Measurements from ENCODE around the gene RAB30.
"Not testable (repeated sequence)": the region's sequence is repeated elsewhere in the genome, so short reads cannot be mapped to it uniquely, and the experiment has no call there.

The RAB30 gene

DNA sequence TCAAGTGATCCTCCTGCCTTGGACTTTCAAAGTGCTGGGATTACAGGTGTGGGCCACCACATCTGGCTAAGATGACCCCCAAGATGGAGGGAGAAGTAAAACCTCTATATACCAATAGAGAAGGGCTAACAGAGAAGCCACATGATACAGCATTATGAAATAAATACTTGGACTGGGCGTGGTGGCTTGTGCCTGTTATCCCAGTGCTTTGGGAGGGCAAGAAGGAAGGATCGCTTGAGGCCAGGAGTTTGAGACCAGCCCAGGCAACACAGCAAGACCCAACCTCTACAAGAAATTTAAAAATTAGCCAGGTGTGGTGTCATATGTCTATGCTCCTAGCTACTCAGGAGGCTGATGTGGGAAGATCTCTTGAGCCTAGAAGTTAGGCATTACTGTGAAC is 61.7 kb downstream of the RAB30 start:
- no peak for DNase-seq (ENCODE audit: low spot score)

DNA sequence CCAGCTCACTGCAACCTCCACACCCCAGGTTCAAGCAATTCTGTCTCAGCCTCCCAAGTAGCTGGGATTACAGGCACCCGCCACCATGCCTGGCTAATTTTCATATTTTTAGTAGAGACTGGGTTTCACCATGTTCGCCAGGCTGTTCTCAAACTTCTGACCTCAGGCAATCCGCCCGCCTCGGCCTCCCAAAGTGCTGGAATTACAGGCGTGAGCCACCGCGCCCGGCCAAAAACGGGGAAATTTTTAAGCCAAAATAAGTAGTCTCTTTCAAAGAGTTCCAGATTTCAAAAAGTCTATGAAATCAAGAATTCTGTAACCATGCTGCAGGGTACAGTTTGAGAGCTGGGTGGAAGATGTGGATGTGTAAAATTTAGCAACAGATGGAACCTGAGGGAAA is 62.6 kb downstream of the RAB30 start:
- not testable (repeated sequence) for DNase-seq (ENCODE audit: low spot score)

- DNase-seq (ENCODE audit: low spot score), result no peak
These were observed 63.1 kb downstream of the RAB30 start for GRCh38 chr11:83008581-83008923.

DNA sequence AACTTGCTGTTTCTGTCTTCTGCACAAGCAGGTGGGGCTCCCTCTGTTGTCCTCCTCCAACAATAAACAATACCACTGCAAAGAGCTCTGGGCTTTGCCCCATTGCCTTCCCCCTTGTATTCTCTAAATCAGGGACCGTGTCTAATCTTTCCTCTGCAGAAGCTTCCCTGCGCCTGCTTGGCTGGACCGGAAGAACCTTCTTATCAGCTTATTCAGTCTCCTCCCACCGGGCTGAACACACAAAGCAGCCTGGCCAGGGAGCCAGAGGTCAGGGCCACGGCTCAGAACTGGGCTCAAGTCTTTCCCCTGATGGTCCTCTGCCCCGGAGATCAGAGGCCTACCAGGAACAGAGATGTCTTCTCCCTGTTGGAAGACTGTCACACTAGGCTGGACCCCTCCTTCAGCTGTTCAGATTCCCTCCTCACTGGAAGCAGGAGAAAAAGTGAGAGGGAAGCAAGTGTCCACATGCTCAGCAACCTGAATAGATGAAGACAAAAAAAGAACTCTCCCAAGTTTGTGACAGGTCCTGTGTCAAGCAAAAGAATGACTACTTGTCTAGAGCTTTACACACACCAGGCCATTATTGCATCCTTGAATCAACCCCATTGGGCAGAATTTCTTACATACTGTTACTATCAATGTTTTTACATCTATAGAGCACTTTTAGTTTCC is 63.7 kb downstream of the RAB30 start:
- DNase-seq (ENCODE audit: low spot score), result no peak

DNA sequence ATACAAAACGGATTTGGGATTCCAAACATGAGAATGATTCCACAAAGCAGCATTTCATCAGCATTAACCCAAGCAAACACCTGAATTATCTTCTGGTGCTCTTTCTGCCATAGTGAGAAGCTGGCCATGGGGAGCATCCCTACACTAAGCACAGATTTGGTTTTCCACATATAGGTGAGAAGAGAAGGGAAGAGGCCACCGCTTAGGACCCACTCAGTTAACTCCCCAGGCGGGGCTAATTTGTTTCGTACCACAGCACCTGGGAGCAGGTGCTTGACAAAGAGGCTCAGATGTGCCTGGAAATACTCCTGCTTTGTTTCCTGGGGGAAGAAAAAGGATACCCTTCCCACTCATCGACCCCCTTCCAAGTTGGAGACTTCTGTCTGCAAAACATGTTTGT is 64.2 kb downstream of the RAB30 start:
- no peak for DNase-seq (ENCODE audit: low spot score)

DNA sequence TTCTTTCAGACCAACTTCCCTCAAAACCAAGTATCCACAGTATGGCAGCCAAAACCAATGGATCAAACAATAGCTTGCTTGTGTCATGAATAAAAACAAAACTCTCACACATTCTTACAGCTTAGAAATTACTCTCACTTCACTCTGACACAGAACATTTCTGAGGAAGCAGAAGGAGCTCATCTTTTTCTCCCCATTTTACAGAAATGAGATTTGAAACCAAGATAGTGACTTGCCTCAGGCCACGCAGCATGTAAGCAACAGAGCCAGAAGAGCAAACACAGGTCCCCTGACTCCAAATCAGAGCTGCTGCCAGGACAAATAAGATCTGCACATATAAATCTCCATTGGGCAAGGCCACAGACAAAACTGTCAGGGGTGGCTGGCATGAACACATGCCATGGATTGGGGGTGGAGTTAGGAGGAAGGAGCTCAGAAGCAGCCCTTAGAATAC is 64.8 kb downstream of the RAB30 start:
- DNase-seq (ENCODE audit: low spot score), result no peak

DNA sequence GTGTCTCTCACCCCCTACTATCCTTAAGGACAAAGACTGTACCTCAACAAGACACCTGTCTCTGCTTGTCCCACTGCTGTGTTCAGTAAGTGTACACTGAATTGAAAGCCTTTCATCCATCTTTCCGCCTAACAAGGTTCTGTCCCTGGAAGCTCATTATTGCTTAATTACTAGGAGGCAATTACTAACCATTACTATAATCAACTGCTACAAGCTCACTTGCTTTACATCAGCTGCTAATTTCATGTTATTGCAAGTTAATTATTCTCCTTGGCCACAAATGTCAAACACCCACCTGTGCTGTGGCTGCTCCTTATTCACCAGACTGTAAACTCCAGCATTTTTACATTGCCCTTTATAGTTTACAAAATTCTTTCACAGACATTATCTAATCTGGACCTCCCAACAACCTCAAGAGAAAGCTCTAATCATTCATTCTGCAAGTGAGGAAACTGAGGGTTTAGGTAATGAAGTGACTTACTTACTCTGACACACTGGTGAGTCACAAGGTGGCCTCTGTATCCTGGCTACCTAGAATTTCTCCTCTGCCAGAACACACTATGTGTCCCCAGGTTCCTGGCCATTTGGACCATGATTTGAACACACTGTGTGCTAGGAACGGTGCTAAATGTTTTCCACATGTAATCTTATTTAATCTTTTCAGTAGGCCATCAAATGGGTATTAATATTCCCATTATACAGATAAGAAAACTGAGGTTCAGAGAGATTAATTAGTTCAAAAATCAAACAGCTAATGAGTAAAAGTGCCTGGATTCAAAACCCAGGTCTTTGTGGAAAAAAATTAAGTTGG is 66.7 kb downstream of the RAB30 start:
- DNase-seq (ENCODE audit: low spot score), result no peak

DNA sequence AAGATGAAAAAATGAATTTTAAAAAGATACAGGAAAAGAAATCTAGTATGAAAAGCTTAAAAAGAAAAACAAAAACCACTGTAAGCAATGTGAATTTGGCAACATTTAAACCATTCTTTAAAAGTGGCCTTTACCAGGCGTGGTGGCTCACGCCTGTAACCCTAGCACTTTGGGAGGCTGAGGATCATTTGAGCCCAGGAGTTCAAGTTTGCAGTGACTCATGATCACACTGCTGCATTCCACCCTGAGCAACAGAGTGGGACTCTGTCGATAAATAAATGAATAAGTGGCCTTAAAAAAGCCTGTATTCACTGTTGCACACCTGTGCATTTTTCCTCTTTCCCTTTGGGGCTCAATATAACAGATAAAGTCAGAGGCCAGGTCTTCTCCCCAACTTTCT is 69.2 kb downstream of the RAB30 start:
- DNase-seq (ENCODE audit: low spot score), result no peak

DNA sequence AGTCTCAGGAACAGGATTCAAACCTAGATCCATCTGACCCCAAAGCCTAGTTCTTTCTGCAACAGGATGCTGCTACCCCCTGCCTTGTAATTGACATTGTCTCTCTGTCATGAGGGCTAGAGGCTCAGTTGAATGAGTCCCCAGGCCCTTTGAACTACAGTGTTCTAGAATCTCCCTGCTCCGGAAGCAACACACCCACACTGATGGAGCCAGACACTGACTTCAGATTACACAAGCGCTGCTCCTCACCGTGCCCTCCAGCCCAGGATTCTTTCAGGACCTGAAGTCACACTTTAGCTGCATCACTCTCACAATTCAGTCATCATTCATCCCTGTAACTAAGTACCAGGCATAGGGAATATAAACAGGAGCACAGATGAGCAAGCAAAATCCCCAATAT is 69.6 kb downstream of the RAB30 start:
- DNase-seq (ENCODE audit: low spot score), result peak; percentile 17

DNA sequence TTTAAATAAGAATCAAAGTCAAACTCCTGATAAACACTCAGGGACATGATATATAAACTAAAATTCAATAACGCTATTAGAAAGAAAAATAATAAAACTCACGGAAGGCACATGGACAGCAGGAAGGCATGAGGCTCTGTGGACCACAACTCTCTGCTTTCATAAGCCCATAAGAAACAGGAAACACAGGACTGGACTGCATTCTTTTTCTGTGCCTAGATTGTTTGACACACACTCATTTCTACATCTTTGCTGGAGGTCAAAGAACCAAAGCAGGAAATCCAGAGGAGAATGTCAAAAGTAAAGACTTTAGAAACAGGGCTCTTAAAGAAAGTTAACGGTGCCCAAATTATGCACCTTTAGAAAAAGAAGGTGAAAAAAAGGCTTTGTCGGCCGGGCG is 71.3 kb downstream of the RAB30 start:
- no peak for DNase-seq (ENCODE audit: low spot score)

GRCh38 chr11:82999232-82999631 is 72.5 kb downstream of the RAB30 start:
- no peak for DNase-seq (ENCODE audit: low spot score)

DNA sequence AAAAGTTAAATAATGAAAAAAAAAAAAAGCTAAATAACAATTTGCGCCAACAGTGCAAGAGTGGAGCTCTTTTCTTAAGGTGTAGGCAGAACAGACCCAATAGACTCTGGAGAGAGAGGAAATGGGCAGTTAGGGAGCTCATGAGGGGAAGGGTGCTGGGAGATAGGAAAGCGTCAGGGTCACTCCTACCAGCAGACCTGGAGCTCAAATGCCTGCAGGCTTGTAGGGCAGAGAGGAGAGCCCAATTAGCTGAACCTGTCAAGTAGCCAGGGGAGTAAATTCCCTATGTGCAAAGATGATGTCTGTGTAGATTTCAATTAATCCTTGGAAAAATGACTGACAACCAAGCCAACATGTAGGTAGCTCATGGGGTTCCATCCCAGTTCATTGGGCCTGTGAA is 73.0 kb downstream of the RAB30 start:
- no peak for DNase-seq (ENCODE audit: low spot score)

DNA sequence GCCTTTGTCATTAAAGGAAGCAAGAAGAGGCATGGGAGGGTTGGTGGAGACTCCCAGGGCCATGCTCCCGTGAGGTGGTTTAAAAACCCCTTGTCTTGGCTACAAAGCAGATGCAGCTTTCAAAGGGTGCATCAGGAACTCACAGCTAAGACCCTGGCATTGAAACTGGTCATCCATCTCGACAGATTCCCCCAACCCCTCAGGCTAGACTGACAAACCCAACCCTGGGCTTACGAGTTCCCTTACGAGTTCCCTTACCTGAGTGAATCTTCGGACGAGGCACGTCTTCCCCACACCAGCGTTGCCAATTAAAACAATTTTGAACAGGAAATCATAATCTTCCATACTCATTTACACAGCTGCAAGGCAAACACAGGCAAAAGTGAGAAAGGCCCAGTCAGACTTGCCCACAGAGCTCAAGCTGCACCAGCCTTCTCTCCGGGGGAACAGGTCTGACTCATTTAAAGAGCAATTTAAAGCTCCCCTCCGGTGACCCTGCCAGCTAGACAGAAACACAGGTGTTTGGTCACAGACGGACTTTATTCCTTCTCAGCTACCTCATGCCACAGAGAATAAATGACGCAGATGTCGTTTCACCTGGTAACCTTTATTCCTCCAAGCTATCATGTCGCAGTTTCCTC is 74.6 kb downstream of the RAB30 start:
- DNase-seq (ENCODE audit: low spot score), result no peak

GRCh38 chr11:82995754-82996398 is 75.8 kb downstream of the RAB30 start:
- no peak for DNase-seq (ENCODE audit: low spot score)

GRCh38 chr11:82995235-82995634 is 76.5 kb downstream of the RAB30 start:
- DNase-seq (ENCODE audit: low spot score), result no peak

DNA sequence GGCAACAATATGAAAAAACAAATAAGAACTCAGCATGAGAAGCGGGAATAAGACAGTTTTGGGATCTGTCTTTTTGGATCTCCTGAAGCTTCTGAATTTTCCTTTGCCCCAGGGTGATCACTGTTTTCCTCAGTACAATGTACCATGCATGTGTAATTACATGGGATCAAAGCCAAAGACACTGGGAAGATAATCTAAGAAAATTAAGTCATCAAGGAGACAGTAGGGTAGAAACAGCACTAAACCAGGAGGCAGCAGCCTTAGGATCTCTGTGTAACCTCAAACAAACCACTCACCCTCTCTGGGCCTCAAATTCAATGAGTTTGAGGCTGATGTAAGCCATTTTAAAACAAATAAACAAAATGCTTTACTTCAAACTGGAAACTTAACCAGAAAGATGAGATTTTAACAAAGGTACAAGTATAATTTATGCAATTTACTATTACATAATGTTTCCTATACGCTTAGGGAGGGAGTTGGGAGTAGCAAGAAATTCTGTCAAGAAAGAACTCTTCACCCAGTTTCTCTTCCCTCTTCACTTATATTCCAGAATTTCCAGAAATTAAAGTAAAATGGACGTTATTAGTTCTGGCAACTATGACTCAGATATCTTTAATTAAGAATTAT is 77.0 kb downstream of the RAB30 start:
- no peak for DNase-seq (ENCODE audit: low spot score)

DNA sequence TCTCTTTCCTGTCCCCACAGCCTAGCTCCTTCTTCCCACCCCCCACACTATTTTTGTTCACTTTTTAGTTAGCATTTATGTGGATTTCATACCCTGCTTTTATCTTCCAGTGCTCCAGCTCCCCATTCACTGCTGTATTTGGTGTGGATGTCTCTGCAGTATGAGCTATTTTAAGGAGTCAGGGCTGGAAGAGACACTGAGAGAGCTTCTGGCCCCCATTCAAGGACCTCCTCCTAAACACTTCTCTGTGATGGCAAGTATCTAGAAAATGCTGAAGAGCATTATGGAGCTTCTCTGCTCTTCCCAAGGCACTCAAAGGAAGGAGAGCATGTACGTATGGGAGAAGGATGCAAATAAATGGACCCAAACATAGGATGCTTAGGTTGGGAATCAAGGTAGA is 79.5 kb downstream of the RAB30 start:
- no peak for DNase-seq (ENCODE audit: low spot score)

DNA sequence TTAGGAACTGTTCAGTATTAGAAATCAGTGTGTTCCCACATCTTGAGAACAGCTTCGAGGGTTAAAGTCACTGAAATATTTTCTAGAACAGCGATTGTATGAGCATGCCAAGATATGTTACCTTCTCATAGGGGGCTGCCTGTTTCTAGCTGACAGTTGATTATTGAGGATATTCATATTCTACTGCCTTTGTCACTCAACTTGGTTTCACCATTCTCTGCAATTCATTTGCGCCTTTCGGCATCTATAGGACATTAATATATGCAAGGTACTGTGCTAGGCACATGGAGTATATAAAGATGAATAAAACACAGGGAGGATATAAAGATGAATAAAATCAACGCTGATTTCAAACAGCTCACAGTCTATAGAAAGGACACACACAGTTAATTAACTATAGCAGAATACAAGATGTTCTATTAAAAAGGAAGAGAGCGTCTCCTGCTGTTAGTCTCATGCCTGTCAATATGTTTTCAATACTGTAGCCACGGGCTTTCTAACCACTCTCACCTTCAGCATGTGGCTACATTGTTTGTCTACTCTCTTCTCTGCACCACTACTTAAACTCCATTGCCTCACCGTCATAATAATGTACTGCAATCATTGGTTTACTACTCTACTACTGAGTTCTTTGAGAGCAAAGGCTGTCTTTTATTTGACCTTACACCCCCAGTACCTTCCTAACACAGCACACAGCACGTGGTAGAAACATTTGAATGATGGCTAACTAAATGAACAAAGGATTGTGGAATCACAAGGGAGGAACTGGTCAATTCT is 81.9 kb downstream of the RAB30 start:
- peak; percentile 10 for DNase-seq (ENCODE audit: low spot score)

DNA sequence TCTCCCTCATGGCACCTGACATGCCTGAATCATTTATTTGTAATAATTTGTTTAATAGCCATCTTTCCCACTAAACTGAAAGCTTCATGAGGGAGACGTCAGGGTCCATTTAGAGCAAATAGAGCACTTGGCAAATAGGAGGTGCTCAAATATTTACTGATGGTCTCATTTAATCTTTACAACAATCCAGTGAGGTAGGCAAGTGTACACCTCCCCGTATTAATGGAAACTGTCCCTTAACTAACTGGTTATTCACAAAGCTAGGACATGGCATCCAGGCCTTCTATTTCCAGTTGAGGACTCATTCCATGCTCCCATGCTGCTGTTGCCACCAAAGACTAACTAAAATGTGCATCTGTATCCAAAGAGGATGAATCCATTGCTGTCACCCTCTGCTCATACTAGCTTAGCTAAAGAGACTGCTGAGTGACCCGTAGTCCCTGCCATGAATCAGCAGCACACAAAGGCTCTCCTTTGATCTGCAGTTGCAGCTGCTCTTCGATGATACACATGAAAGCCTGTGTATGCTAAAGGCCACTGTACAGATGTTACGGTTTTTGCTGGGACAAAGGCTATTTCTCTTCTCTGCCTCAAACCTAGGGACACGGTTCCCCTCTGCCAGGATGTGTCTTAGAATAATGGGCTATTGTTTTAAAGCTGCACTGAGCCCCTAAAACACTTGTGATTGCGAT is 82.6 kb downstream of the RAB30 start:
- no peak for DNase-seq (ENCODE audit: low spot score)

DNA sequence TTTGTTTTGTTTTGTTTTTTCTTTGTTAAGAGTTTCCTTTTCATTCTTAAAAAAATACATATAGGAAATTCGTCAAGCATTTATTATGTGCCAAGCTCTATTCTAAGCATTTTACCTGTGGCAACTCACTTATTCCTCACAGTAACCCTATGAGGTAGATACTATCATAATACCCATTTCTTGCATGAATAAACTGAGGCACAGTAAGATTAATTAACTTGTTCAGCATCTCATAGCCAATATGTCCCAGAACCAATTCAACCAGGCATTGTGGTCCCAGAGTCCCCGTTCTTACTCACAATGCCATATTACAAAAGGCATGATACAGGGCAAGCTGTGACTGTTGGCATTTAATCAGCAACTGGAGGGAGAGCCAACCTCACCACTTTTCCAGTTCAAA is 83.7 kb downstream of the RAB30 start:
- DNase-seq (ENCODE audit: low spot score), result no peak

- DNase-seq (ENCODE audit: low spot score), result no peak
These were observed 85.3 kb downstream of the RAB30 start for GRCh38 chr11:82986446-82986845.
